ENCODE results near the gene SH2D1B. TPM values are rescaled to one million over a fixed set of nuclear protein-coding genes. Genes with fewer than 3 reads are reported as not detected.
A peak's percentile ranks its signal among the peaks of the same experiment; 100 is the strongest.
"Not testable (repeated sequence)": the region's sequence is repeated elsewhere in the genome, so short reads cannot be mapped to it uniquely, and the experiment has no call there.

The SH2D1B gene
- total RNA-seq = 1.9 TPM
- long read RNA-seq, partial matches to known transcripts = 0 of 2 reads
- long read RNA-seq, other reads (novel, unspliced or antisense) = 0 of 2 reads

GRCh38 chr1:162412002-162412401 lies at the start of gene SH2D1B:
Gene SH2D1B, minus strand, starts transcription at chr1:162412136. Its CDS starts 120 bp downstream, at chr1:162412016.
- ATAC-seq = peak; percentile 34
- H3K27ac ChIP-seq = no peak within 1 kb of the TSS
- no peak within 1 kb of the TSS for H3K4me3 ChIP-seq
- no peak for DNase-seq
- H3K9me3 ChIP-seq = no peaks in the 10 kb centered on the region
- intact Hi-C loops (cut with DNase I) = no loop called here
- no peaks in the 10 kb centered on the region for H3K36me3 ChIP-seq
- no peak for TF ChIP-seq CTCF (IDR thresholded peaks at IDR 0.05)
- no peaks in the 10 kb centered on the region for H3K4me1 ChIP-seq
- H3K27me3 ChIP-seq = no peaks in the 10 kb centered on the region

GRCh38 chr1:162458236-162458635 lies 46.3 kb upstream of the SH2D1B start:
- Histone ChIP-seq H3K27me3 (no peaks in the 10 kb centered on the region), H3K4me1 (no peaks in the 10 kb centered on the region), H3K27ac (no peak overlapping the region), H3K9me3 (no peaks in the 10 kb centered on the region), H3K36me3 (no peaks in the 10 kb centered on the region), H3K4me3 (no peak overlapping the region)
- ATAC-seq = no peak
- DNase-seq = no peak
- intact Hi-C loops (cut with DNase I) = no loop called here
- no peak for TF ChIP-seq CTCF (IDR thresholded peaks at IDR 0.05)

DNA sequence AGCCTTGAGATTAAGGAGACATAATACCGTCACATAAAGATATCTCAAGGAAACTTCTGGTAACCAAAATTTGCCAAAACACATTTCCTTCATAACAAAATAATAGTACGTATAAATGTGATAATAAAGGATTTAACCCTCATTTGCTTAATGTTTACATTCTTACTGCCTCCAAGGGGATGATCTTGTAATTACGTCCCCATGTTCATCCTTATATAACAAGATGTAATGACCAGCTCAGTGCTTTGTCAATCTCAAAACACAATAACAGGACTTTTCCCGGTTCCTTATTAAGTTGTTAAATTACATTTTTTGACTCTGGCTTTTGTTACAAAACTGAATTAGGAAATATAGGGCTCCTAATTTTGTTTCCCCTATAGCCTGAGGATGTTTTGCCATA lies 44.4 kb upstream of the SH2D1B start:
- Histone ChIP-seq H3K4me3 (no peak overlapping the region), H3K27ac (no peak overlapping the region), H3K9me3 (no peaks in the 10 kb centered on the region), H3K27me3 (no peaks in the 10 kb centered on the region), H3K4me1 (no peaks in the 10 kb centered on the region), H3K36me3 (no peaks in the 10 kb centered on the region)
- DNase-seq (no peak), ATAC-seq (no peak)
- TF ChIP-seq CTCF (IDR thresholded peaks at IDR 0.05) = no peak
- intact Hi-C loops (cut with DNase I) = no loop called here

DNA sequence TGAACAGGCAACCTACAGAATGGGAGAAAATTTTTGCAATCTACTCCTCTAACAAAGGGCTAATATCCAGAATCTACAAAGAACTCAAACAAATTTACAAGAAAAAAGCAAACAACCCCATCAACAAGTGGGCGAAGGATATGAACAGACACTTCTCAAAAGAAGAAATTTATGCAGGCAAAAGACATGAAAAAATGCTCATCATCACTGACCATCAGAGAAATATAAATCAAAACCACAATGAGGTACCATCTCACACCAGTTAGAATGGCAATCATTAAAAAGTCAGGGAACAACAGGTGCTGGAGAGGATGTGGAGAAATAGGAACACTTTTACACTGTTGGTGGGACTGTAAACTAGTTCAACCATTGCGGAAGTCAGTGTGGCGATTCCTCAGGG lies 42.4 kb upstream of the SH2D1B start:
- H3K36me3 ChIP-seq; H3K27me3 ChIP-seq; DNase-seq; H3K9me3 ChIP-seq; H3K4me1 ChIP-seq; ATAC-seq; H3K27ac ChIP-seq; H3K4me3 ChIP-seq; intact Hi-C loops (cut with DNase I): not testable (repeated sequence)

DNA sequence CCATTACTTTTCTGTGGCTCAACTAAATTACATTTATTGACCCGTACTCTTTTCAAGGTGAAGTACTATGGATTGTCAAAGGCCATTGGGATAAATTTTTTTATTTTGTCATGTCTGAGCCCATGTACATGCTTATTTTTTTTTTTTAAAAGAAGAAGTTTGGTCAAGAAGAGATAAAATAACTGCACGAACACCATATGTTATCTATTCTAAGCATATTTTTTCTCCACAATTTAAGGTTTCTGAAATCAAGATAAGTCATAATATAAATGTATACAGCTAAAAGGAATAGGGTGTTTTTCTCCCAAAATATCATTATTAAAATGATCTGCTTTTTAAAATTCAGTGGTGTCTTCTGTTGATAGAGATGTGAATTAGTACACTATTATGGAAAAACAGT lies 35.0 kb upstream of the SH2D1B start:
- Histone ChIP-seq H3K36me3 (no peaks in the 10 kb centered on the region), H3K4me1 (no peaks in the 10 kb centered on the region), H3K27ac (no peak overlapping the region), H3K27me3 (no peaks in the 10 kb centered on the region), H3K4me3 (no peak overlapping the region), H3K9me3 (no peaks in the 10 kb centered on the region)
- no peak for TF ChIP-seq CTCF (IDR thresholded peaks at IDR 0.05)
- intact Hi-C loops (cut with DNase I) = no loop called here
- ATAC-seq (no peak), DNase-seq (no peak)

DNA sequence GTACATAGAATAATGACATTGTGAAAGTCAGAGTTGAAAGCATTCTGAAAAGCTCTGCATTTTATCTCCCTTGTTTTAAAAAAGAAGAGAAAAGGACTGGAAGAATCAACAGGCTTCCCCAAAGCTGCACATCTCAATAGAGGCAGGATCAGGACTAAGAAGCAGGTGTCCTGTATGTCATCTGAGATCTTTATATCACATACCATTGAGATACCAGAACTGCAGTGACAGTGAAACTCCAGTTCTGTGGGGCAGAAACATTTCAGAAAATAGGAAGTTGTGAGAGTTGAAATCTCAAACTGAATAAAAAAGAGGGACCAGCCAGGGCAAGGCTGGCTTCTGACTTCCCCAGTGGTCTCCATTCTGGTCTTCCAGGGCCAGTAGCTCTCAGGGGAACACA lies 33.0 kb upstream of the SH2D1B start:
- ATAC-seq (no peak), DNase-seq (no peak)
- no peaks in the 10 kb centered on the region for H3K4me1 ChIP-seq
- no peaks in the 10 kb centered on the region for H3K9me3 ChIP-seq
- no peaks in the 10 kb centered on the region for H3K36me3 ChIP-seq
- no peak overlapping the region for H3K4me3 ChIP-seq
- H3K27me3 ChIP-seq = no peaks in the 10 kb centered on the region
- H3K27ac ChIP-seq = no peak overlapping the region
- no peak for TF ChIP-seq CTCF (IDR thresholded peaks at IDR 0.05)
- intact Hi-C loops (cut with DNase I) = no loop called here

DNA sequence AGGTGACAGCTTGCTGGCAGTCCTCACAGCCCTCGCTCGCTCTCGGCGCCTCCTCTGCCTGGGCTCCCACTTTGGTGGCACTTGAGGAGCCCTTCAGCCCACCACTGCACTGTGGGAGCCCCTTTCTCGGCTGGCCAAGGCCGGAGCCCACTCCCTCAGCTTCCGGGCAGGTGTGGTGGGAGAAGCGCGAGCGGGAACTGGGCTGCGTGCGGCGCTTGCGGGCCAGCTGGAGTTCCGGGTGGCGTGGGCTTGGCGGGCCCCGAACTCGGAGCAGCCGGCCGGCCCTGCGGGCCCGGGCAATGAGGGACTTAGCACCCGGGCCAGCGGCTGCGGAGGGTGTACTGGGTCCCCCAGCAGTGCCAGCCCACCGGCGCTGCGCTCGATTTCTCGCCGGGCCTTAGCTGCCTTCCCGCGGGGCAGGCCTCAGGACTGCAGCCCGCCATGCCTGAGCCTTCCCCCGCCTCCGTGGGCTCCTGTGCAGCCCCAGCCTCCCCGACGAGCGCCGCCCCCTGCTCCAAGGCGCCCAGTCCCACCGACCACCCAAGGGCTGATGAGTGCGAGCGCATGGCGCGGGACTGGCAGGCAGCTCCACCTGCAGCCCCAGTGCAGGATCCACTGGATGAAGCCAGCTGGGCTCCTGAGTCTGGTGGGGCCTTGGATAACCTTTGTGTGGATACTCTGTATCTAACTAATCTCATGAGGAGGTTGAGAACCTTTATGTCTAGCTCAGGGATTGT lies 21.2 kb upstream of the SH2D1B start:
- intact Hi-C loops (cut with DNase I); H3K4me3 ChIP-seq; H3K4me1 ChIP-seq; ATAC-seq; DNase-seq; H3K9me3 ChIP-seq; H3K27me3 ChIP-seq; H3K36me3 ChIP-seq; H3K27ac ChIP-seq: not testable (repeated sequence)

Measured in upper lobe of right lung (tissue), 1 donor.